DMS53 (cell line): ENCODE data around the gene TMCC1.
"Not testable (repeated sequence)": the region's sequence is repeated elsewhere in the genome, so short reads cannot be mapped to it uniquely, and the experiment has no call there.

Source experiments
- DNase-seq: peaks from one replicate; lab custom pipeline; 2025; lab: John Stamatoyannopoulos, UW

Gene TMCC1

GRCh38 chr3:129622226-129622874, 271.2 kb downstream of the TMCC1 start:
- no peak for DNase-seq

GRCh38 chr3:129621626-129622225, 271.8 kb downstream of the TMCC1 start:
- DNase-seq, result no peak

GRCh38 chr3:129620828-129621559, 272.5 kb downstream of the TMCC1 start:
- DNase-seq, result no peak

DNA sequence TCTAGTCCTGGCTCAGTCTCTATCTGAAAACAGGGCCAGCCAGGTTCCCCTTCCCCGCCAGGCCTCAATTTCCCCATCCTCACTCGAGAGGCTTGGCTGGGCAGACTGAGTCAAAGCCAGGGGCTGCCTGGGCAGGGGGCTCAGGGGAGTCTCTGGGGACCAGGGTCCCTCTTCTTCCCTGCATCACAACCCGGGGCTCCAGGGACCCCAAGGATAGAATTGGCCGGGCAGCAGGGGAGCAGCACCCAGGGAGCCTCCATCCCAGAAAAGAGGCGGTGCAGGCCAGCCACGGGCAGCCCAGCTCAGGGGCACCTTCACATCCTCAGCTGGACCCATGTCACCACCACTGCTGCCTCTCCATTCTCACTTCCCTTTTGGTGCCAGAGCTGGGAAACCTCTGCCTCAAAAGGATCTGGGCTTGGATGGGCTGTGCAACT, 273.8 kb downstream of the TMCC1 start:
- DNase-seq, result no peak

- no peak for DNase-seq
Measured at GRCh38 chr3:129618901-129619671, 274.4 kb downstream of the TMCC1 start.

DNA sequence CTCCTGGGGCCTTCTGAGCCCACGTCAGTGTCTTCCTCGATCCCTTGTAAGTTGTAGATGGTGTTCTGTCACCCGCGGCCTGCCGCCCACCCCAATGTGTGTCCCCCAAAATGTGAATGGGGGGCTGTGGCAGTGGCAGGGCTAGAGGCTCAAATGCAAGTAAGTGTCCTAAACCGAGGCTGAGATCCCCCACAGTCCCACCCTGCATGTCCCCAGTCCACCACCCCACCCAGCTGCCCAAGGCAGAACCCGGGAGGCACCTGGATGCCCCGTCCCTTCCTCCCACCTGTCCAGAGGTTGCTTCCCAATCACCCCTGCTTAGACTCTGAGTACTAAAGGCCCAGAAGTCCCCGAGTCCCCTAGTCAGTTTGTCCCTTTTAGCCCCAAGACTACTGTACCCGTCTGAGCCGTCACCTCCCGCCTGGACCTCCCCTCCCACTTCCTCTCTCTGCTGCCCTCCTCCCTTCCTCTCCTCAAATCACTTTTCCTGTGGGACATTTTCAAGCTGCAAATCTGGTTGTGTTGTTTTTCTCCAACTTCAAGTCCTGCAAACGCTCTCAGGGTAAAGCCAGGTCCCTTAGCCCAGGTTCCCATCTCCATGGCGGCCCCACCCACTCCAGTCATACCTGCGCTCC, 275.2 kb downstream of the TMCC1 start:
- no peak for DNase-seq

GRCh38 chr3:129617381-129618185, 275.9 kb downstream of the TMCC1 start:
- DNase-seq, result no peak

- DNase-seq, result no peak
Measured at GRCh38 chr3:129616713-129617112, 276.8 kb downstream of the TMCC1 start.

- DNase-seq, result no peak
Measured at GRCh38 chr3:129616291-129616690, 277.2 kb downstream of the TMCC1 start.

DNA sequence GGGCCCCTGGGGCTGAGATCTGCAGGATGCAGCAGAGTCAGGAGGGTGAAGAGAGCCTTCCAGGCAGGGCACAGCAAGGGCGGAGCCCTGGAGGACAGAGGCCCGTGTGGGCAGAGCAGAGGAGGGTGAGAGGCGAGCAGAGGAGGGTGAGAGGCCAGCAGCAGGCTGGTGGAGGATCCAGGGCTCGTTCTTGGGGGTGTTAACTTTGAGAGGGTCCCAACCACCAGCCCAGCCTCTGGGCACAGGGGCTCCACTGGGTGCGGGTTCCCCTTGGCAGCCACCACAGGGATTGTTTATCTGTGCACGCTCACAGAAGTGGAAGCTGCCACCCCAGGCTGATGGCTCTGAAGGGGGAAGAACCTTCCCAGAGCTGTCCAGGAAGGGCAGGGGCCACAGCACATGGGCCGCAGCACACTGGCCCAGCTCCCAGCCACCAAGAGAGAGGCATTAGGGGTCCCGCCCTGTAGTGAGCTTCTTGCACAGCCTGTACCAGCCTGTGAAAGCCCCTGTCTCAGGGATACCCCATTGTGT, 277.7 kb downstream of the TMCC1 start:
- no peak for DNase-seq

- DNase-seq, result no peak
Measured at GRCh38 chr3:129614927-129615363, 278.6 kb downstream of the TMCC1 start.

DNA sequence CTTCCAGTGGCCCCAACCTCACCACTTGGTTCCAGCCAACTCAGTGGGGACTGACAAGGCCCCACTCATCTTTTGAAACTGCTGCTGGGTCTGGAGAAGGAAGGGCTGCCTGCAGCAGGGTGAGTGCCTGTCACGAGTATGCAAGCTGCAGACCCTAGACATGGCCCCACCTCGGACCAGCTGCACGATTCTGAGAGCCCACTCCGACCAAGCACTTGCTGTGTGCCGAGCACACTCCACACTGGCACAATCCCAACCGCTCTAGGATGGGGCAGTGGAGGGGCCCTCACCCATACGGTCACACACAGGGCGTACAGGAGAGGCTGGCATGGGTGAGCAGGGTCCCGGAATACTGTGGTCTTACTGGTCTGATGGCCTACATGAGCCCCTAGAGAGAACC, 279.1 kb downstream of the TMCC1 start:
- no peak for DNase-seq

- DNase-seq, result no peak
Measured at GRCh38 chr3:129613367-129613740, 280.2 kb downstream of the TMCC1 start.

DNA sequence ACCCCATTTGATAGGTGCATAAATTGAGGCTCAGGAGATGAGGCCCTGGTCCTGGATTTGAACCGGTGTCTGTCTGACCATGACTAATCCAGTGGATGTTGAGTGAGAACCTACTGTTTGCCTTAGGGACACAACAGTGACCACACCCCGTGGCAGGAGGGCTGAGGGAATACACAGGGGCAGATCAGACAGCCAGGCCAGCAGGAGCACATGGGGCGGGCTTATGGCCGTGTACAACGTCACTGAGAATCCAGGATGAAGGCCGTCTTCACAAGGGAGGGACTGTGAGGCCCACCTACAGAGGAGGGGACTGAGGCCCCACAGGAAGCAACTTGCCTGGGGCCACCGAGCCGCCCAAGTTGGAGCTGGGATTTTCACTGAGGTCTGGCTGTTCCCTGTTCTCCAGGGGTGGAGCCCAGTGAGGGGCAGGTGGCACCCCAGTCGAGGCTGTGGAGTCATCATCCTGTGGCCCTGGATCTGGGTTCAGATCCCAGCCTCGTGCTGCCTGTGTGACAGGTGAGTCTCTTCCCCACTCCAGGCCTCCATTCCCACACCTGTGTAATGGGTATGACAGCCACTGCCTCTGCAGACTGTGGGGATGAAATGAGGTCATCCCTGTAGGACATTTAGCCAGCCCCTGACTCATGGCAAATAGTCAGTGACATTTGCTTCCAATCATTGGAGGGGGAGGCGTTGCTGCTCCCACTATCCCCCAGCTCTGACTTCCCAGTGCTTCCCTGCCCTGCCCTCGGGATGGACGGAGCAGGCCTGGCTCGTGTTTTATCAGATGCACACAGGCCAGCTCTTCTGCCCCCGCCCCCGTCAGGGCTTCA, 280.8 kb downstream of the TMCC1 start:
- DNase-seq, result no peak

- no peak for DNase-seq
Measured at GRCh38 chr3:129611812-129612533, 281.5 kb downstream of the TMCC1 start.

DNA sequence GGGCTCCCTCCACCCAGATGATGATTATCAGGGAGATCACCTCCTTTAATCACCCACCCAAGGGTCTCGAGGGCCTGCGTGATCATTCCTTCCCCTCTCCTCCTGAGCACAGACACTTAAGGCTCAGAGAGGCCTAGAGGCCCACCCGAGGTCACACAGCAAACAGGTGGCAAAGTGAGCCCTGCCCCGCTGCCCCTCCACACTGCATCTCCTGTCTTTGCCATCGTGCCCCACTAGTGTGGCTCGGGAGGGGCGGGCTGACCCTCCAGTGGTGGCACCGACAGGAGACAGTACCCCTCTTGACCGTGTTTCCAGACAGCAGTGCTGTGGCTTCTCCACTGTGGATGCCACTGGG, 282.1 kb downstream of the TMCC1 start:
- no peak for DNase-seq

- DNase-seq, result not testable (repeated sequence)
Measured at GRCh38 chr3:129610794-129611445, 282.6 kb downstream of the TMCC1 start.

DNA sequence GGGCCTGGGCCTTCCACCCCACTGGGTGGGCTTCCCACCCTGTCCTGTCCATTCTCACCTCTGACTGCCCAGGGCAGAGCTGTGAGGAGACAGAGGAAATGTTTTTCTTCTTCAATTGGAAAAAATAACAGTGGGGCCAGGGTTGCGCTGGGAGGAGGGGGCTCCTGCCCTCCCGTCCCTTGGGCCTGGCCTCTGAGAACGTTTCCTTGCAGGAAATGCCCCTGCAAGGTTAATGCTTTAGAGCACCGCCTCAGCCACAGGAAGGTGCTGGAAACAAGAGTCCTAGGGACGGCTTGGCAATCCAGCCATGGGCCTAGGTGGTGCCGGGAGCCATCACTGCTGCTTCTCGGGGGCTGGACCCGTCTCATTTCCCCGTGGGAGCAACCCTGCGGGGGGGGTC, 283.2 kb downstream of the TMCC1 start:
- no peak for DNase-seq
